ENCODE measurements around the gene TPM1. TPM values are rescaled to one million over a fixed set of nuclear protein-coding genes. Genes with fewer than 3 reads are reported as not detected.

The TPM1 gene
- total and polyA plus RNA-seq, 2 experiments from 2014 or later: 2,012 to 3,072 TPM

DNA sequence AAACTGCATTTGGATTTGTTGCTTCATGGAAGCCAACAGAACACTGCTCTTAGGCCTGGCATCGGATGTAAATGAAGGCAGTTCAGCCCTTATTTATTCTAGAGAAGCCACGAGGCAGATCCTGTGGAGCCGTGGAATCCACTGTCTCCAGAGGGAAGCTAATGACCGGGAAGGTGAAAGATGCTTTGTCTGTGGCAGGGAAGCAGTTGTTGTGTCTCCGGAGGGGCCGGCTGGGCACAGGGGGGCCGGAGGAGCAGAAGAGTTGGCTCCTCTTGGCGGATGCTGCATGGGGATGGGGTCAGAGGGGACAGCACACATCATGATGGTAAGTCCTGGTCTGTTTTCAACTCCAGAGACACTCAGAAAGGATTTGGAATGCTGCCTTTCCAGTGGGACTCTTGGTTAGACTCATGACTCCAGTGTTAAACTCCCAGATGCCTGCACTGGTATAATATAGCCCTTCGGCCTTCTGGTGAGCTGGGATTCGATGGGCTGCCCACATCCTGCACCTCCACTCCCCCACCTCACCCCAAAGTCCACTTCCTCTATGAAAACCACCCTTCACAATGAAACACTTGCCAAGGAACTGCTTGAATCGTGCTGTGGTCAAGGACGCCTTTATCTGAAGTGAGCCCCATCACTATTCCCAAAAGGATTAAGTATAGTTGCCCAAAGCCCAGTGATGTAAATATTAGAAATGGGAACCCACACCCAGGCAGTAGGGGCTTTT is 33.6 kb downstream of the TPM1 start:
- no peak for DNase-seq
- Histone ChIP-seq H3F3A (ENCODE audit: insufficient read depth) (peaks cover 47% of the 10 kb centered on the region), H3K4me3 (no peak overlapping the region), H3K4me1 (ENCODE audit: insufficient read depth) (peaks cover 26% of the 10 kb centered on the region), H3K79me2 (ENCODE audit: insufficient read depth) (no peaks in the 10 kb centered on the region), H3K36me3 (ENCODE audit: low read depth) (peaks cover 12% of the 10 kb centered on the region), H2AFZ (no peak overlapping the region), H3K9me3 (ENCODE audit: low read depth) (no peaks in the 10 kb centered on the region), H3K27me3 (replicated peaks; ENCODE audit: insufficient read depth) (no peaks in the 10 kb centered on the region), H4K20me1 (ENCODE audit: insufficient read depth) (no peaks in the 10 kb centered on the region), H3K9me2 (ENCODE audit: insufficient read depth) (no peaks in the 10 kb centered on the region), H3K9ac (no peak overlapping the region), H3K27ac (no peak overlapping the region), H3K4me2 (ENCODE audit: unreplicated experiment) (no peak overlapping the region)
- WGBS, 2 experiments (ENCODE audit: low coverage in 1 of 2, low lambda C conversion rate in 2 of 2, missing lambda C conversion rate in 2 of 2): 83 to 88% methylated on average over 12 of the region's 12 CpGs
- in situ Hi-C loops (cut with MboI): no loop called here
- TF ChIP-seq EZH2 (IDR thresholded peaks at IDR 0.05; ENCODE audit: insufficient read depth, poor library complexity, severe bottlenecking): no peak
- TF ChIP-seq EZH2phosphoT487 (IDR thresholded peaks at IDR 0.05; ENCODE audit: insufficient read depth, low read depth): no peak

DNA sequence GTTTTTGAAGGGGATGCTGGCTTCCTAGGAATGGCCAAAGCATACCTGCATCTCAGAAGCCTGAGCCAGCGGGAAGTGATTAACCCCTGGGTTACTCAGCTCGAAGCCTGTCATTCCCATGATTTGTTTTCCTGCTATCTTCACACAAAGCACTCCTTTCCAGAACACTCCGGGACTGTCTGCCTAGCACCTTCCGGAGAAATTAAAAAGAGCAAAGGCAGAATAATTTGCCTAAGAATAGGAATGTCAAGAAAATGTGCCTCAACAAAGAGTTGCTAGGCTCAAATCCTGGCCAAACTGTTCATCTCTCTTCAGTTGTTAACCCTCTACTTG is 34.1 kb downstream of the TPM1 start:
- H3K4me3 ChIP-seq: no peak overlapping the region
- H3K9ac ChIP-seq: no peak overlapping the region
- H3K27ac ChIP-seq: no peak overlapping the region
- 68 to 92% methylated on average over 4 of the region's 4 CpGs for WGBS, 2 experiments (ENCODE audit: low coverage in 1 of 2, low lambda C conversion rate in 2 of 2, missing lambda C conversion rate in 2 of 2)
- TF ChIP-seq EZH2phosphoT487 (IDR thresholded peaks at IDR 0.05; ENCODE audit: insufficient read depth, low read depth) (no peak), EZH2 (IDR thresholded peaks at IDR 0.05; ENCODE audit: insufficient read depth, poor library complexity, severe bottlenecking) (no peak)
- peaks cover 26% of the 10 kb centered on the region for H3K4me1 ChIP-seq (ENCODE audit: insufficient read depth)
- H3F3A ChIP-seq (ENCODE audit: insufficient read depth): peaks cover 42% of the 10 kb centered on the region
- H4K20me1 ChIP-seq (ENCODE audit: insufficient read depth): no peaks in the 10 kb centered on the region
- peaks cover 7% of the 10 kb centered on the region for H3K36me3 ChIP-seq (ENCODE audit: low read depth)
- no peaks in the 10 kb centered on the region for H3K79me2 ChIP-seq (ENCODE audit: insufficient read depth)
- no peak for DNase-seq
- no peaks in the 10 kb centered on the region for H3K9me3 ChIP-seq (ENCODE audit: low read depth)
- no peaks in the 10 kb centered on the region for H3K27me3 ChIP-seq (replicated peaks; ENCODE audit: insufficient read depth)
- H3K4me2 ChIP-seq (ENCODE audit: unreplicated experiment): no peak overlapping the region
- H2AFZ ChIP-seq: no peak overlapping the region
- in situ Hi-C loops (cut with MboI): no loop called here
- no peaks in the 10 kb centered on the region for H3K9me2 ChIP-seq (ENCODE audit: insufficient read depth)

DNA sequence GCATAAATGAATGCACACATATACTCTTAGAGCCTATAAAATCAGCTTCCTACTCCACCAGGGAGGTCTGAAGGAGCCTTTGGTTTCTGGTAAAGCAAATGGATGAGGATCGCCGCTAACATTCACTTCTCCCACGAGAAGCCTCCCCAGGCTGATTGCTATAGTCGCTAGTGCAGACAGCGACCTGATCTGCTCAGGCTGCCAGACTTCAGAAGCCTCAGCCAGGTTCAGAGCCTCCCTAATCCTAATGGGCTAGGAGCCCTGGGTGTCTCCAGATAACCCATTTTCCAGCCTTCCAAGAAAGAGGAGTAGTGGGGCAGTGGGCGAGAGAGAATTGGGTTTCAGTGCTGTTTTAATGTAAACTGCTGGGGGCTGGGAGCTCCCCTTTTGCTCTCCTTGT is 35.4 kb downstream of the TPM1 start:
- 89 to 92% methylated on average over 6 of the region's 6 CpGs for WGBS, 2 experiments (ENCODE audit: low coverage in 1 of 2, low lambda C conversion rate in 2 of 2, missing lambda C conversion rate in 2 of 2)
- no peak for TF ChIP-seq EZH2 (IDR thresholded peaks at IDR 0.05; ENCODE audit: insufficient read depth, poor library complexity, severe bottlenecking)
- no peak for TF ChIP-seq EZH2phosphoT487 (IDR thresholded peaks at IDR 0.05; ENCODE audit: insufficient read depth, low read depth)

DNA sequence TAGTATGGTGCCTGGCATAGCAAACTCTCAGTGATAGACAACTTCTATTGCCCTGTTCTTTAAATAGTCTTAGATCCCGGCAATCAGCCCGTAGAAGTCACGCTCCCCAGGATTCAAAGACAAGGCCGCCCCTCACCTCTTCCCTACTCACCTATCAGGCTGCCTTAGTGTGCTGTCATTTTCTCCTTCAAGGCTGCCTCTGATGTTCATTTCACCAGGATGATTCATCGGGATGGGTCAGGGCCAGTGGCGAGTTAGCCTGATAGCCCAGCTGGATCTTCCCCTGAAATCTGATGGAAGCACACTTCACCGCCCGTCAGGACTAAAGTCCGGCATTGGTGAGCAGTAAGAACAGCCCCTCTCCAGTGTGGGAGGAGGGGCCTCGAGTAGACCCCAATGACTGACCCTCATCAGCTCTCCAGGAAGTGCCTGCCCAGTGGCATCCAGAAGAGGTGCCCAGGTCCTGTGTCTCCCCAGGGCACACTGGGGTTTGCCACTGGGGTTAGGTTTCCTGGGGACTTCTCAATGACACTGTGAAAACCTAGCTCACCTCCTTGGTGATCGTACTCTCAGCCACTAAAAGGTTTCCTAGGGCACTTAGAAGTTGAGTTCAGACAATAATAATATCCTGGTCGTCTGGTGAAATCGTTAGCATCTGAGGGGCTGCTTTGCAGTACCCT is 37.5 kb downstream of the TPM1 start:
- Histone ChIP-seq H3K27ac (no peak overlapping the region), H3K4me3 (no peak overlapping the region), H3K79me2 (ENCODE audit: insufficient read depth) (no peaks in the 10 kb centered on the region), H3K9me2 (ENCODE audit: insufficient read depth) (no peaks in the 10 kb centered on the region), H3K36me3 (ENCODE audit: low read depth) (no peaks in the 10 kb centered on the region), H3K27me3 (replicated peaks; ENCODE audit: insufficient read depth) (no peaks in the 10 kb centered on the region), H2AFZ (peak overlapping the region; percentile 20; the same call in 1 of the 2 replicates), H3K9ac (no peak overlapping the region), H4K20me1 (ENCODE audit: insufficient read depth) (no peaks in the 10 kb centered on the region), H3K9me3 (ENCODE audit: low read depth) (no peaks in the 10 kb centered on the region), H3K4me1 (ENCODE audit: insufficient read depth) (peaks cover 21% of the 10 kb centered on the region), H3F3A (ENCODE audit: insufficient read depth) (peaks cover 8% of the 10 kb centered on the region), H3K4me2 (ENCODE audit: unreplicated experiment) (peak overlapping the region; percentile 17)
- peak; percentile 84 for DNase-seq
- in situ Hi-C loops (cut with MboI): no loop called here
- TF ChIP-seq EZH2 (IDR thresholded peaks at IDR 0.05; ENCODE audit: insufficient read depth, poor library complexity, severe bottlenecking): no peak
- TF ChIP-seq EZH2phosphoT487 (IDR thresholded peaks at IDR 0.05; ENCODE audit: insufficient read depth, low read depth): no peak
- 44% methylated on average over 13 of the region's 13 CpGs for WGBS, 2 experiments (ENCODE audit: low coverage in 1 of 2, low lambda C conversion rate in 2 of 2, missing lambda C conversion rate in 2 of 2)

More for the DNA sequence above, 35.4 kb downstream of the TPM1 start:
- in situ Hi-C loops (cut with MboI): no loop called here
- no peaks in the 10 kb centered on the region for H3K27me3 ChIP-seq (replicated peaks; ENCODE audit: insufficient read depth)
- H4K20me1 ChIP-seq (ENCODE audit: insufficient read depth): no peaks in the 10 kb centered on the region
- no peaks in the 10 kb centered on the region for H3K9me2 ChIP-seq (ENCODE audit: insufficient read depth)
- no peak overlapping the region for H3K9ac ChIP-seq
- no peak overlapping the region for H2AFZ ChIP-seq
- no peak for DNase-seq
- no peaks in the 10 kb centered on the region for H3K9me3 ChIP-seq (ENCODE audit: low read depth)
- H3K27ac ChIP-seq: no peak overlapping the region
- peaks cover 29% of the 10 kb centered on the region for H3F3A ChIP-seq (ENCODE audit: insufficient read depth)
- H3K79me2 ChIP-seq (ENCODE audit: insufficient read depth): no peaks in the 10 kb centered on the region
- no peak overlapping the region for H3K4me3 ChIP-seq
- H3K36me3 ChIP-seq (ENCODE audit: low read depth): no peaks in the 10 kb centered on the region
- no peak overlapping the region for H3K4me2 ChIP-seq (ENCODE audit: unreplicated experiment)
- peaks cover 26% of the 10 kb centered on the region for H3K4me1 ChIP-seq (ENCODE audit: insufficient read depth)

All from GM23248 (cell line).